NT2/D1 (cell line): ENCODE data around the gene RNF144B.

Experiments
- SUZ12 ChIP-seq: IDR thresholded peaks from 2 replicates; pipeline ENCODE4 v1.6.1; 2011; ENCODE audit not compliant: insufficient read length, insufficient read depth; ENCODE audit errors: extremely low read depth
- ZNF274 ChIP-seq: IDR thresholded peaks from 2 replicates; pipeline ENCODE4 v1.6.1; 2011; ENCODE audit warnings: mild to moderate bottlenecking, low read depth, low read length

GRCh38 chr6:18463429-18463828, 76.3 kb downstream of the RNF144B start:
- TF ChIP-seq SUZ12 (no peak), ZNF274 (no peak)
